ENCODE results near the gene APLP1. TPM values are rescaled to one million over a fixed set of nuclear protein-coding genes. Genes with fewer than 3 reads are reported as not detected.
A peak's percentile ranks its signal among the peaks of the same experiment; 100 is the strongest.

The APLP1 gene
- total RNA-seq, 1 experiment from 2014 or later: 15.5 TPM

- ATAC-seq (no peak), DNase-seq (ENCODE audit: low spot score) (no peak)
- peak overlapping the region; percentile 64; the same call in 1 of the 2 replicates for H3K4me3 Mint-ChIP-seq
- H3K27ac Mint-ChIP-seq: no peak overlapping the region
- CTCF ChIA-PET: interaction anchor here (0.6 to 1.8 kb wide), 18 partner anchors 9 to 249 kb away, joined by 3 to 22 read pairs (median 4); partner anchors contain the start of genes APLP1, KIRREL2, LIN37 and PSENEN
- POLR2A ChIA-PET: interaction anchor here (0.5 to 1.7 kb wide), 10 partner anchors 10 to 1664 kb away, joined by 3 to 15 read pairs (median 4); partner anchors contain the start of genes APLP1, KIRREL2, NPHS1 and THAP8
- no peaks in the 10 kb centered on the region for H3K9me3 Mint-ChIP-seq
- peaks cover 44% of the 10 kb centered on the region for H3K27me3 Mint-ChIP-seq (ENCODE audit: low read depth)
- H3K4me1 Mint-ChIP-seq: peaks cover 8% of the 10 kb centered on the region
- H3K36me3 Mint-ChIP-seq: no peaks in the 10 kb centered on the region
- TF ChIP-seq GTF2I (CRISPR knock-in tag; conservative IDR thresholded peaks at IDR 0.05): no peak
- no peak for TF ChIP-seq EMX1 (CRISPR knock-in tag; IDR thresholded peaks at IDR 0.05)
These were observed 10.7 kb downstream of the APLP1 start for GRCh38 chr19:35879068-35879467.

GRCh38 chr19:35879770-35880317 lies 11.5 kb downstream of the APLP1 start:
- ChIA-PET CTCF (interaction anchor here (0.6 to 1.8 kb wide), 18 partner anchors 9 to 248 kb away, joined by 3 to 22 read pairs (median 4); partner anchors contain the start of genes APLP1, KIRREL2, LIN37 and PSENEN), POLR2A (interaction anchor here (0.5 to 1.7 kb wide), 10 partner anchors 11 to 1665 kb away, joined by 3 to 15 read pairs (median 4); partner anchors contain the start of genes APLP1, KIRREL2, NPHS1 and THAP8)
- Mint-ChIP-seq H3K27ac (peak overlapping the region; percentile 56; the same call in 1 of the 2 replicates), H3K4me3 (peak overlapping the region; percentile 64), H3K4me1 (peaks cover 8% of the 10 kb centered on the region), H3K36me3 (no peaks in the 10 kb centered on the region), H3K9me3 (no peaks in the 10 kb centered on the region), H3K27me3 (ENCODE audit: low read depth) (peaks cover 44% of the 10 kb centered on the region)
- ATAC-seq (peak; percentile 95), DNase-seq (ENCODE audit: low spot score) (peak; percentile 98)
- TF ChIP-seq, protein P1, sequence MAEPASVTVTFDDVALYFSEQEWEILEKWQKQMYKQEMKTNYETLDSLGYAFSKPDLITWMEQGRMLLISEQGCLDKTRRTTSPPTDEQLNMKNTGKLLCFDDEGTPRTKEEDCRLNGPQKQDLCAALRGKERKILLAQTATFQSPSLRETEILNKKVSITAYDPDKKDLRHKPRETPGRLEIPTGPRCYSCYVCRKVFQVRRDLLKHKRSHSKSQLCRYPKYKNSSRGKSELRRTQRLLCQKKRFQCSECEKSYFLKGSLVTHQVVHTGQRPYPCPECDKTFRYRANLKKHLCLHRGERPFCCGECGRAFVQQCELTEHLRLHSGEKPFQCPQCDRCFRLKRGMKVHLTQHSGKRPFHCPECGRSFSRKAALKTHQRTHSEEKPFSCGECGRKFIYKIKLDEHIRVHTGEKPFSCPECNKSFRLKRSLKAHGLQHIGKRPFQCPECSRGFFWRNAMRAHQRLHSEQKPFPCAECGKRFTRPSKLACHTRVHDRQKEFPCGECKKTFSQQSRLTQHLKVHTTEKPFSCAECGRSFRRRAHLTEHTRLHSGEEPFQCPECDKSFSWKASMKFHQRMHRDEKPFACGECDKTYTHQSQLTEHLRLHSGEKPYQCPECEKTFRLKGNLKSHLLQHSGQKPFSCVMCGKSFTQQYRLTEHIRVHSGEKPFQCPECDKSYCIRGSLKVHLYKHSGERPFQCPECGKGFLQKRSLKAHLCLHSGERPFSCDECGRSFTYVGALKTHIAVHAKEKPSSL (CRISPR knock-in tag; conservative IDR thresholded peaks at IDR 0.05): no peak
- TF ChIP-seq ELF4 (CRISPR knock-in tag; IDR thresholded peaks at IDR 0.05; ENCODE audit: low read depth) (peak; percentile 82; the same call in 1 of the 2 replicates), ZSCAN18 (CRISPR knock-in tag; IDR thresholded peaks at IDR 0.05) (no peak), ZNF263 (CRISPR knock-in tag; IDR thresholded peaks at IDR 0.05; ENCODE audit: low read depth) (peak; percentile 57; the same call in 1 of the 2 replicates), CREM (CRISPR knock-in tag; IDR thresholded peaks at IDR 0.05) (peak; percentile 68; the same call in 1 of the 2 replicates), GABPB1 (CRISPR knock-in tag; IDR thresholded peaks at IDR 0.05) (peak; percentile 67; the same call in 1 of the 2 replicates), MXD4 (CRISPR knock-in tag; IDR thresholded peaks at IDR 0.05; ENCODE audit: borderline replicate concordance) (no peak), ZNF138 (CRISPR knock-in tag; conservative IDR thresholded peaks at IDR 0.05) (no peak; the same call in 1 of the 2 replicates), EMX1 (CRISPR knock-in tag; IDR thresholded peaks at IDR 0.05) (no peak), ZNF416 (CRISPR knock-in tag; IDR thresholded peaks at IDR 0.05) (no peak), SOX15 (CRISPR knock-in tag; IDR thresholded peaks at IDR 0.05) (no peak), ZNF317 (CRISPR knock-in tag; IDR thresholded peaks at IDR 0.05; ENCODE audit: borderline replicate concordance, low read depth) (no peak), ESRRA (CRISPR knock-in tag; IDR thresholded peaks at IDR 0.05; ENCODE audit: borderline replicate concordance) (peak; percentile 84), ATF1 (CRISPR knock-in tag; IDR thresholded peaks at IDR 0.05) (0 out of 2 replicates have a peak, but pooled peaks have one; percentile 79), NFE2L1 (CRISPR knock-in tag; IDR thresholded peaks at IDR 0.05) (peak; percentile 65; the same call in 1 of the 2 replicates), SMAD3 (CRISPR knock-in tag; IDR thresholded peaks at IDR 0.05; ENCODE audit: borderline replicate concordance) (peak; percentile 93), RORB (CRISPR knock-in tag; IDR thresholded peaks at IDR 0.05) (no peak), SP1 (CRISPR knock-in tag; conservative IDR thresholded peaks at IDR 0.05) (peak; percentile 85), HMGA2 (CRISPR knock-in tag; IDR thresholded peaks at IDR 0.05) (no peak), FOXJ3 (CRISPR knock-in tag; IDR thresholded peaks at IDR 0.05; ENCODE audit: borderline replicate concordance) (no peak), NFYB (CRISPR knock-in tag; conservative IDR thresholded peaks at IDR 0.05; ENCODE audit: low read depth) (0 out of 2 replicates have a peak, but pooled peaks have one; percentile 19)
- TF ChIP-seq, protein P2, sequence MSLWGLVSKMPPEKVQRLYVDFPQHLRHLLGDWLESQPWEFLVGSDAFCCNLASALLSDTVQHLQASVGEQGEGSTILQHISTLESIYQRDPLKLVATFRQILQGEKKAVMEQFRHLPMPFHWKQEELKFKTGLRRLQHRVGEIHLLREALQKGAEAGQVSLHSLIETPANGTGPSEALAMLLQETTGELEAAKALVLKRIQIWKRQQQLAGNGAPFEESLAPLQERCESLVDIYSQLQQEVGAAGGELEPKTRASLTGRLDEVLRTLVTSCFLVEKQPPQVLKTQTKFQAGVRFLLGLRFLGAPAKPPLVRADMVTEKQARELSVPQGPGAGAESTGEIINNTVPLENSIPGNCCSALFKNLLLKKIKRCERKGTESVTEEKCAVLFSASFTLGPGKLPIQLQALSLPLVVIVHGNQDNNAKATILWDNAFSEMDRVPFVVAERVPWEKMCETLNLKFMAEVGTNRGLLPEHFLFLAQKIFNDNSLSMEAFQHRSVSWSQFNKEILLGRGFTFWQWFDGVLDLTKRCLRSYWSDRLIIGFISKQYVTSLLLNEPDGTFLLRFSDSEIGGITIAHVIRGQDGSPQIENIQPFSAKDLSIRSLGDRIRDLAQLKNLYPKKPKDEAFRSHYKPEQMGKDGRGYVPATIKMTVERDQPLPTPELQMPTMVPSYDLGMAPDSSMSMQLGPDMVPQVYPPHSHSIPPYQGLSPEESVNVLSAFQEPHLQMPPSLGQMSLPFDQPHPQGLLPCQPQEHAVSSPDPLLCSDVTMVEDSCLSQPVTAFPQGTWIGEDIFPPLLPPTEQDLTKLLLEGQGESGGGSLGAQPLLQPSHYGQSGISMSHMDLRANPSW (CRISPR knock-in tag; conservative IDR thresholded peaks at IDR 0.05; ENCODE audit: low read depth): no peak
- TF ChIP-seq, protein P3, sequence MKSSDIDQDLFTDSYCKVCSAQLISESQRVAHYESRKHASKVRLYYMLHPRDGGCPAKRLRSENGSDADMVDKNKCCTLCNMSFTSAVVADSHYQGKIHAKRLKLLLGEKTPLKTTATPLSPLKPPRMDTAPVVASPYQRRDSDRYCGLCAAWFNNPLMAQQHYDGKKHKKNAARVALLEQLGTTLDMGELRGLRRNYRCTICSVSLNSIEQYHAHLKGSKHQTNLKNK (CRISPR knock-in tag; IDR thresholded peaks at IDR 0.05): no peak
- TF ChIP-seq, protein P4, sequence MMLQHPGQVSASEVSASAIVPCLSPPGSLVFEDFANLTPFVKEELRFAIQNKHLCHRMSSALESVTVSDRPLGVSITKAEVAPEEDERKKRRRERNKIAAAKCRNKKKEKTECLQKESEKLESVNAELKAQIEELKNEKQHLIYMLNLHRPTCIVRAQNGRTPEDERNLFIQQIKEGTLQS (CRISPR knock-in tag; conservative IDR thresholded peaks at IDR 0.05): no peak
- TF ChIP-seq, protein P5, sequence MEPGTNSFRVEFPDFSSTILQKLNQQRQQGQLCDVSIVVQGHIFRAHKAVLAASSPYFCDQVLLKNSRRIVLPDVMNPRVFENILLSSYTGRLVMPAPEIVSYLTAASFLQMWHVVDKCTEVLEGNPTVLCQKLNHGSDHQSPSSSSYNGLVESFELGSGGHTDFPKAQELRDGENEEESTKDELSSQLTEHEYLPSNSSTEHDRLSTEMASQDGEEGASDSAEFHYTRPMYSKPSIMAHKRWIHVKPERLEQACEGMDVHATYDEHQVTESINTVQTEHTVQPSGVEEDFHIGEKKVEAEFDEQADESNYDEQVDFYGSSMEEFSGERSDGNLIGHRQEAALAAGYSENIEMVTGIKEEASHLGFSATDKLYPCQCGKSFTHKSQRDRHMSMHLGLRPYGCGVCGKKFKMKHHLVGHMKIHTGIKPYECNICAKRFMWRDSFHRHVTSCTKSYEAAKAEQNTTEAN (CRISPR knock-in tag; IDR thresholded peaks at IDR 0.05): peak; percentile 86; the same call in 1 of the 2 replicates

All from WTC11 (cell line).